Keratinocyte (primary cell): ENCODE data around the gene CFH.

Source experiments
- EZH2 ChIP-seq: IDR thresholded peaks from one replicate; pipeline ENCODE4 v1.6.1; 2012; ENCODE audit warnings: inconsistent platforms, mild to moderate bottlenecking, low read length, moderate library complexity
- TF ChIP-seq, protein P1 (sequence below), 3 experiments: IDR thresholded peaks in 1 of 3; conservative IDR thresholded peaks in 1 of 3; optimal IDR thresholded peaks in 1 of 3; 2 replicates in 2 of 3; 3 replicates in 1 of 3; pipeline versions ENCODE3 to v1.5.1; 2011; ENCODE audit warnings: low read length in 3 of 3, mild to moderate bottlenecking in 3 of 3, moderate library complexity in 2 of 3, control low read depth in 1 of 3, inconsistent platforms in 1 of 3; ENCODE audit not compliant: insufficient read depth in 2 of 3; ENCODE audit errors: extremely low read depth in 1 of 3

DNA sequence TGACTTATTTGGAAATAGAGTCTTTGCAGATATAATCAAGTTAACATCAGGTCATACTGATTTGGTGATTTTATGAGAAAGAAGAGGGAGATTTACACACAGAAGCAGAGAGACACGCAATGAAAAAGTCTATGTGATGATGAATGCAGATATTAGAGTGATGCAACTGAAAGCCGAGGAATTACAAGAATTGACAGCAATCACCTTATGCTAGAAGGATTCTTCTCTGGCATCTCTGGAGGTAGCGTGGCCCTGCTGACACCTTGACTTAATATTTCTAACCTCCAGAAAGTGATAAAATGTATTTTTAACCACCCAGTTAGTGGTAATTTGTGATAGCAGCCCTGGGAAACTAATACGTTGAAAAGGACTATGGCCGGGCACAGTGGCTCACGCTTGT, 14.2 kb upstream of the CFH start:
- TF ChIP-seq, protein P1, sequence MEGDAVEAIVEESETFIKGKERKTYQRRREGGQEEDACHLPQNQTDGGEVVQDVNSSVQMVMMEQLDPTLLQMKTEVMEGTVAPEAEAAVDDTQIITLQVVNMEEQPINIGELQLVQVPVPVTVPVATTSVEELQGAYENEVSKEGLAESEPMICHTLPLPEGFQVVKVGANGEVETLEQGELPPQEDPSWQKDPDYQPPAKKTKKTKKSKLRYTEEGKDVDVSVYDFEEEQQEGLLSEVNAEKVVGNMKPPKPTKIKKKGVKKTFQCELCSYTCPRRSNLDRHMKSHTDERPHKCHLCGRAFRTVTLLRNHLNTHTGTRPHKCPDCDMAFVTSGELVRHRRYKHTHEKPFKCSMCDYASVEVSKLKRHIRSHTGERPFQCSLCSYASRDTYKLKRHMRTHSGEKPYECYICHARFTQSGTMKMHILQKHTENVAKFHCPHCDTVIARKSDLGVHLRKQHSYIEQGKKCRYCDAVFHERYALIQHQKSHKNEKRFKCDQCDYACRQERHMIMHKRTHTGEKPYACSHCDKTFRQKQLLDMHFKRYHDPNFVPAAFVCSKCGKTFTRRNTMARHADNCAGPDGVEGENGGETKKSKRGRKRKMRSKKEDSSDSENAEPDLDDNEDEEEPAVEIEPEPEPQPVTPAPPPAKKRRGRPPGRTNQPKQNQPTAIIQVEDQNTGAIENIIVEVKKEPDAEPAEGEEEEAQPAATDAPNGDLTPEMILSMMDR (optimal IDR thresholded peaks at IDR 0.05 in 1 of 3, IDR thresholded peaks at IDR 0.05 in 1 of 3, conservative IDR thresholded peaks at IDR 0.05 in 1 of 3; ENCODE audit: extremely low read depth in 1 of 3, insufficient read depth in 2 of 3, low read length in 3 of 3), result no peak
- TF ChIP-seq EZH2, result no peak
